GM23248 (cell line): ENCODE results near the gene ZNF536. TPM values are rescaled to one million over a fixed set of nuclear protein-coding genes. Genes with fewer than 3 reads are reported as not detected.

Experiments
- DNase-seq: peaks from one replicate; pipeline ENCODE4 v3.0.0-alpha.2; 2015
- H2AFZ ChIP-seq: fragments of 200-600 bp; sonication (generic); 2 replicates; pipeline ENCODE4 v1.6.1; 2016; ENCODE audit warnings: antibody characterized with exemption
- H3F3A ChIP-seq: fragments of 200-600 bp; sonication (generic); 2 replicates; pipeline ENCODE4 v1.6.1; 2016; ENCODE audit warnings: mild to moderate bottlenecking, antibody characterized with exemption, mixed run types; ENCODE audit not compliant: insufficient read depth
- H3K27ac ChIP-seq: fragments of 200-600 bp; sonication (generic); 2 replicates; pipeline ENCODE4 v1.5.1; 2016; ENCODE audit warnings: mild to moderate bottlenecking
- H3K27me3 ChIP-seq: fragments of 200-600 bp; sonication (generic); replicated peaks from 2 replicates; pipeline ENCODE4 v1.6.1; 2016; ENCODE audit warnings: mild to moderate bottlenecking; ENCODE audit not compliant: insufficient read depth
- H3K36me3 ChIP-seq: fragments of 200-600 bp; sonication (generic); 2 replicates; pipeline ENCODE4 v1.6.1; 2016; ENCODE audit warnings: low read depth, mild to moderate bottlenecking
- H3K4me1 ChIP-seq: fragments of 200-600 bp; sonication (generic); 2 replicates; pipeline ENCODE4 v1.6.1; 2016; ENCODE audit warnings: mild to moderate bottlenecking; ENCODE audit not compliant: insufficient read depth
- H3K4me2 ChIP-seq: fragments of 200-600 bp; sonication (generic); one replicate; pipeline ENCODE4 v1.6.1; 2016; ENCODE audit warnings: mild to moderate bottlenecking; ENCODE audit not compliant: unreplicated experiment
- H3K4me3 ChIP-seq: fragments of 200-600 bp; sonication (generic); 2 replicates; pipeline ENCODE4 v1.5.1; 2016; ENCODE audit warnings: mild to moderate bottlenecking
- H3K79me2 ChIP-seq: fragments of 200-600 bp; sonication (generic); 2 replicates; pipeline ENCODE4 v1.6.1; 2016; ENCODE audit warnings: mild to moderate bottlenecking; ENCODE audit not compliant: insufficient read depth
- H3K9ac ChIP-seq: fragments of 200-600 bp; sonication (generic); 2 replicates; pipeline ENCODE4 v1.6.1; 2016; ENCODE audit warnings: mild to moderate bottlenecking
- H3K9me2 ChIP-seq: fragments of 200-600 bp; sonication (generic); 2 replicates; pipeline ENCODE4 v1.6.1; 2016; ENCODE audit warnings: mixed run types, mild to moderate bottlenecking, moderate library complexity; ENCODE audit not compliant: insufficient read depth
- H3K9me3 ChIP-seq: fragments of 200-600 bp; sonication (generic); one replicate; pipeline ENCODE4 v1.6.1; 2017; ENCODE audit warnings: low read depth
- H4K20me1 ChIP-seq: fragments of 200-600 bp; sonication (generic); 2 replicates; pipeline ENCODE4 v1.6.0; 2016; ENCODE audit not compliant: insufficient read depth
- EZH2 ChIP-seq: fragments of 200-600 bp; sonication (generic); IDR thresholded peaks from 2 replicates; pipeline ENCODE4 v1.6.1; 2018; ENCODE audit warnings: antibody characterized with exemption, mild to moderate bottlenecking; ENCODE audit not compliant: insufficient read depth, poor library complexity, severe bottlenecking
- EZH2phosphoT487 ChIP-seq: fragments of 200-600 bp; sonication (generic); IDR thresholded peaks from 2 replicates; pipeline ENCODE4 v1.6.1; 2018; ENCODE audit warnings: antibody characterized with exemption, moderate library complexity, mild to moderate bottlenecking, low read depth; ENCODE audit not compliant: insufficient read depth
- WGBS, 2 experiments: methylation state at CpG; one replicate each; pipeline ENCODE4 v1.1.6; 2015 to 2017; ENCODE audit warnings: low lambda C conversion rate in 2 of 2, low coverage in 1 of 2; ENCODE audit errors: missing lambda C conversion rate in 2 of 2; 5-methylcytosine and 5-hydroxymethylcytosine counted together
- in situ Hi-C: fragments of 300-500 bp; cut with MboI; formaldehyde crosslinking; loops from 2 replicates; pipeline ENCODE4 v1.15.0; 2020
- polyA plus RNA-seq: library from polyadenylated mRNA; unstranded; fragments of >200 nt; fragmentation: Nextera tagmentation; extraction: Ambion mirVana; gene quantifications from 2 replicates; pipeline ENCODE4 v1.2.1, GENCODE V29; 2016
- total RNA-seq: library from RNA; depleted of rRNA; stranded (reverse); fragments of >200 nt; shearing (Covaris generic); gene quantifications from 2 replicates; pipeline ENCODE4 v1.2.3, GENCODE V29; 2014

The ZNF536 gene
- total and polyA plus RNA-seq, 2 experiments from 2014 or later: 0.35 to 0.43 TPM

DNA sequence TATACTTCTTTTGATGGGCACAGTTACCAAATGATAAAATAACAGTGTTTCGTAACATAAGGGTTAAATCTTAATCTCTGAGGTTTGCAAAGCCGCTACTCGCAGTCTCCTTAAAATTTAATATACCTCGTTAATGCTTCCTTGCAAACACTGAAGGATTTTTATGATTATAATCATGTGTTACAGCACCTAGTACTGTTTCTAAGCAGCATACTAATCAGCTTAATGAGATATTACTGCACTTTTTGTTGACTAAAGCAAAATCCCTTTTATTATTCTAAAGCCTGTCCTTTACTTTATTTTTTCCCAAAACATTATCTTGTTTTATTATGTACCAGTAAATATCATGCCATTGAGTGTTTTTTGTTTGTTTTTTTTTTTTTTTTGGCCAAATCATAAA, 70.5 kb downstream of the ZNF536 start:
- Histone ChIP-seq H3K4me3 (no peak overlapping the region), H3K27me3 (0 out of 2 replicates have a peak, but pooled peaks cover 2% of the 10 kb centered on the region), H3K9me3 (no peaks in the 10 kb centered on the region), H3F3A (no peaks in the 10 kb centered on the region), H2AFZ (no peak overlapping the region), H3K36me3 (no peaks in the 10 kb centered on the region), H4K20me1 (no peaks in the 10 kb centered on the region), H3K4me1 (0 out of 2 replicates have a peak, but pooled peaks cover 8% of the 10 kb centered on the region), H3K79me2 (no peaks in the 10 kb centered on the region), H3K27ac (no peak overlapping the region), H3K4me2 (no peak overlapping the region), H3K9me2 (no peaks in the 10 kb centered on the region), H3K9ac (no peak overlapping the region)
- 55 to 58% methylated on average over 4 of the region's 4 CpGs for WGBS, 2 experiments
- in situ Hi-C loops: no loop called here
- DNase-seq: no peak
- TF ChIP-seq EZH2phosphoT487: no peak
- TF ChIP-seq EZH2: no peak

DNA sequence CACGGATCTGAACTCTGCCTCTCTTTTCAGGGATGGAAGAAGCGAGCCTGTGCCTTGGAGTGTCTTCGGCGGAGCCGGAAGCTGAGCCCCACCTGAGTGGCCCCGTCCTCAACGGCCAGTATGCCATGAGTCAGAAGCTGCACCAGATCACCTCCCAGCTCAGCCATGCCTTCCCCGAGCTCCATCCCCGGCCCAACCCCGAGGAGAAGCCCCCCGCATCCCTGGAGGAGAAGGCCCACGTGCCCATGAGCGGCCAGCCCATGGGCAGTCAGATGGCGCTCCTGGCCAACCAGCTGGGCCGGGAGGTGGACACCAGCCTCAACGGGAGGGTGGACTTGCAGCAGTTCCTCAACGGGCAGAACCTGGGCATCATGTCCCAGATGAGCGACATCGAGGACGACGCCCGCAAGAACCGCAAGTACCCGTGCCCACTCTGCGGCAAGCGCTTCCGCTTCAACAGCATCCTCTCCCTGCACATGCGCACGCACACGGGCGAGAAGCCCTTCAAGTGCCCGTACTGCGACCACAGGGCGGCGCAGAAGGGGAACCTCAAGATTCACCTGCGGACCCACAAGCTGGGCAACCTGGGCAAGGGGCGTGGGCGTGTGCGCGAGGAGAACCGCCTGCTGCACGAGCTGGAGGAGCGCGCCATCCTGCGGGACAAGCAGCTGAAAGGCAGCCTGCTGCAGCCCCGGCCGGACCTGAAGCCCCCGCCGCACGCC, 71.5 kb downstream of the ZNF536 start:
- peaks cover 10% of the 10 kb centered on the region; the same call in 1 of the 2 replicates for H3K4me1 ChIP-seq
- no peaks in the 10 kb centered on the region for H3K36me3 ChIP-seq
- H3K4me3 ChIP-seq: no peak overlapping the region
- H3K9me2 ChIP-seq: no peaks in the 10 kb centered on the region
- WGBS, 2 experiments: 94 to 95% methylated on average over 39 to 46 of the region's 50 CpGs
- no peak overlapping the region for H3K4me2 ChIP-seq
- no peaks in the 10 kb centered on the region for H3F3A ChIP-seq
- H3K9me3 ChIP-seq: no peaks in the 10 kb centered on the region
- no peaks in the 10 kb centered on the region for H4K20me1 ChIP-seq
- TF ChIP-seq EZH2phosphoT487: no peak
- no peak for TF ChIP-seq EZH2
- no peak overlapping the region for H3K9ac ChIP-seq
- no peaks in the 10 kb centered on the region for H3K79me2 ChIP-seq
- no peak overlapping the region for H3K27ac ChIP-seq
- H3K27me3 ChIP-seq: 0 out of 2 replicates have a peak, but pooled peaks cover 12% of the 10 kb centered on the region
- no peak overlapping the region for H2AFZ ChIP-seq
- no peak for DNase-seq
- in situ Hi-C loops: no loop called here

DNA sequence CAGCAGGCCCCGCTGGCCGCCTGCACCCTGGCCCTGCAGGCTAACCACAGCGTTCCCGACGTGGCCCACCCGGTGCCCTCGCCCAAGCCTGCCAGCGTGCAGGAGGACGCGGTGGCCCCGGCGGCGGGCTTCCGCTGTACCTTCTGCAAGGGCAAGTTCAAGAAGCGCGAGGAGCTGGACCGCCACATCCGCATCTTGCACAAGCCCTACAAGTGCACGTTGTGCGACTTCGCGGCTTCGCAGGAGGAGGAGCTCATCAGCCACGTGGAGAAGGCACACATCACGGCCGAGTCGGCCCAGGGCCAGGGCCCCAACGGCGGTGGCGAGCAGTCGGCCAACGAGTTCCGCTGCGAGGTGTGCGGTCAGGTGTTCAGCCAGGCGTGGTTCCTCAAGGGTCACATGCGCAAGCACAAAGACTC, 72.1 kb downstream of the ZNF536 start:
- no peaks in the 10 kb centered on the region for H3K9me3 ChIP-seq
- 95 to 97% methylated on average over 34 to 37 of the region's 37 CpGs for WGBS, 2 experiments

DNA sequence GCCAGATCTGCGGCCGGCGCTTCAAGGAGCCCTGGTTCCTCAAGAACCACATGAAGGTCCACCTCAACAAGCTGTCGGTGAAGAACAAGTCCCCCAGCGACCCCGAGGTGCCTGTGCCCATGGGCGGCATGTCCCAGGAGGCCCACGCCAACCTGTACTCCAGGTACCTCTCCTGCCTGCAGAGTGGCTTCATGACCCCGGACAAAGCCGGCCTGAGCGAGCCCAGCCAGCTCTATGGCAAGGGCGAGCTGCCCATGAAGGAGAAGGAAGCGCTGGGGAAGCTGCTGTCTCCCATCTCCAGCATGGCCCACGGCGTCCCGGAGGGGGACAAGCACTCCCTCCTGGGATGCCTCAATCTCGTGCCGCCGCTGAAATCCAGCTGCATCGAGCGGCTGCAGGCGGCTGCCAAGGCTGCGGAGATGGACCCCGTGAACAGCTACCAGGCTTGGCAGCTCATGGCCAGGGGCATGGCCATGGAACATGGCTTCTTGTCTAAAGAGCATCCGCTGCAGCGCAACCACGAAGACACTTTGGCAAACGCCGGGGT, 72.6 kb downstream of the ZNF536 start:
- TF ChIP-seq EZH2phosphoT487 (no peak), EZH2 (no peak)
- in situ Hi-C loops: no loop called here

More for the DNA sequence above, 72.1 kb downstream of the ZNF536 start:
- H3K36me3 ChIP-seq: no peaks in the 10 kb centered on the region
- no peak overlapping the region for H3K4me2 ChIP-seq
- H3K27ac ChIP-seq: no peak overlapping the region
- no peak overlapping the region for H2AFZ ChIP-seq
- H3F3A ChIP-seq: no peaks in the 10 kb centered on the region
- H3K9me2 ChIP-seq: no peaks in the 10 kb centered on the region
- TF ChIP-seq EZH2phosphoT487 (no peak), EZH2 (no peak)
- no peak for DNase-seq
- H3K79me2 ChIP-seq: no peaks in the 10 kb centered on the region
- no peak overlapping the region for H3K4me3 ChIP-seq
- peaks cover 15% of the 10 kb centered on the region; the same call in 1 of the 2 replicates for H3K4me1 ChIP-seq
- H3K27me3 ChIP-seq: 0 out of 2 replicates have a peak, but pooled peaks cover 18% of the 10 kb centered on the region
- no peak overlapping the region for H3K9ac ChIP-seq
- H4K20me1 ChIP-seq: no peaks in the 10 kb centered on the region
- in situ Hi-C loops: no loop called here

More for the DNA sequence above, 72.6 kb downstream of the ZNF536 start:
- Histone ChIP-seq H2AFZ (no peak overlapping the region), H3F3A (no peaks in the 10 kb centered on the region), H3K27me3 (0 out of 2 replicates have a peak, but pooled peaks cover 22% of the 10 kb centered on the region), H3K36me3 (no peaks in the 10 kb centered on the region), H3K79me2 (no peaks in the 10 kb centered on the region), H3K4me1 (peaks cover 20% of the 10 kb centered on the region), H3K4me3 (no peak overlapping the region), H3K9ac (no peak overlapping the region), H4K20me1 (no peaks in the 10 kb centered on the region), H3K27ac (no peak overlapping the region), H3K9me3 (no peaks in the 10 kb centered on the region), H3K9me2 (no peaks in the 10 kb centered on the region), H3K4me2 (no peak overlapping the region)
- 89 to 94% methylated on average over 26 to 27 of the region's 29 CpGs for WGBS, 2 experiments
- no peak for DNase-seq
